ENCODE measurements around the gene POTEF. TPM values are rescaled to one million over a fixed set of nuclear protein-coding genes. Genes with fewer than 3 reads are reported as not detected.
"Not testable (repeated sequence)": the region's sequence is repeated elsewhere in the genome, so short reads cannot be mapped to it uniquely, and the experiment has no call there.

The POTEF gene
- total RNA-seq, 1 experiment from 2014 or later = not detected

DNA sequence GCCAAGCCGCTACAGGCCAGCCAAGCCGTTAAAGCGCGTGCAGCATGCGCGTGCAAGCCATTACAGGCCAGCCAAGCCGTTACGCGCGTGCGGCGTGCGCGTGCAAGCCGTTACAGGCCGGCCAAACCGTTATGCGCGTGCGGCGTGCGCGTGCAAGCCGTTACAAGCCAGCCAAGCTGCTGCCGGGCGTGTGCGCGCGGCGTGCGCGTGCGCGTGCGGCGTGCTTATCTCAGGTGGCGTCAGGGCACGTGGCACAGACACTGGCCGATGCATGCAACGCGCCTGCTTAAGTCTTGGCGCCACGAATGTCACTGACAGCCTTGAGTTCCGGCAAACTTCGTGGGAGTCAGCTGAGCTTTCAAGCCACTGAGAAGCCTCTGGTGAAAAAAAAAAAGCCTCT is 8.1 kb downstream of the POTEF start:
- H3K79me2 ChIP-seq (ENCODE audit: low read length); H2AFZ ChIP-seq (ENCODE audit: low read length); H3K27me3 ChIP-seq (ENCODE audit: low read length); H3K4me2 ChIP-seq (ENCODE audit: low read depth, low read length, poor library complexity, severe bottlenecking); H3K4me3 ChIP-seq (ENCODE audit: low read length); DNase-seq; H3K9ac ChIP-seq (ENCODE audit: low read length); H3K9me3 ChIP-seq (ENCODE audit: low read length); H3K4me1 ChIP-seq (ENCODE audit: low read length); H4K20me1 ChIP-seq (ENCODE audit: insufficient read depth, low read depth, low read length); H3K27ac ChIP-seq (ENCODE audit: low read length); H3K9me2 ChIP-seq (replicated peaks; ENCODE audit: insufficient read depth, low read length); H3K36me3 ChIP-seq (ENCODE audit: insufficient read depth, low read length): not testable (repeated sequence)

- DNase-seq = peak; percentile 87
- not testable (repeated sequence) for H3K9me3 ChIP-seq (ENCODE audit: low read length); H2AFZ ChIP-seq (ENCODE audit: low read length); H3K9ac ChIP-seq (ENCODE audit: low read length); H4K20me1 ChIP-seq (ENCODE audit: insufficient read depth, low read depth, low read length); H3K27me3 ChIP-seq (ENCODE audit: low read length); H3K9me2 ChIP-seq (replicated peaks; ENCODE audit: insufficient read depth, low read length); H3K4me3 ChIP-seq (ENCODE audit: low read length); H3K36me3 ChIP-seq (ENCODE audit: insufficient read depth, low read length); H3K79me2 ChIP-seq (ENCODE audit: low read length)
- Histone ChIP-seq H3K4me1 (ENCODE audit: low read length) (peaks cover 14% of the 10 kb centered on the region), H3K27ac (ENCODE audit: low read length) (peak overlapping the region; percentile 79), H3K4me2 (ENCODE audit: low read depth, low read length, poor library complexity, severe bottlenecking) (peak overlapping the region; percentile 40)
These were observed 26.2 kb downstream of the POTEF start for GRCh38 chr2:130102597-130103363.

DNA sequence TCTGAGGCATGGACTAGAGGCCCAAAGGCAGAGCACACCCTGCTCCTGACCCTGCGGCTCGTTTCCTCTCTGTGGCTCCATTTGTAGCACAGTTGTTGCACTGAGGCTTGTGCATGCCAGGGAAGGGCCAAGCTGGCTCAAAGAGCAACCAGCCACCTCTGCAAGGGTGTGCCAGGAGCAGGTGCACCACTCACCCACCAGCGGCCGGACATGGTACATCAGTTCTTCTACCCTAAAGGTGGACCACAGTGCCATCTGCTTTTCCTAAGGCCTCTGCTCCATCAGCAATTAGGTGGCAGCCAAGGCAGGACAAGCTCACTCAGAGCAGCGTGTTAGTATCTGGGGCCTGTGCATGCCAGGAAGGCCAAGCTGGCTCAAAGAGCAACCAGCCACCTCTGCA is 66.4 kb downstream of the POTEF start:
- not testable (repeated sequence) for H3K36me3 ChIP-seq (ENCODE audit: insufficient read depth, low read length); H3K4me1 ChIP-seq (ENCODE audit: low read length)

DNA sequence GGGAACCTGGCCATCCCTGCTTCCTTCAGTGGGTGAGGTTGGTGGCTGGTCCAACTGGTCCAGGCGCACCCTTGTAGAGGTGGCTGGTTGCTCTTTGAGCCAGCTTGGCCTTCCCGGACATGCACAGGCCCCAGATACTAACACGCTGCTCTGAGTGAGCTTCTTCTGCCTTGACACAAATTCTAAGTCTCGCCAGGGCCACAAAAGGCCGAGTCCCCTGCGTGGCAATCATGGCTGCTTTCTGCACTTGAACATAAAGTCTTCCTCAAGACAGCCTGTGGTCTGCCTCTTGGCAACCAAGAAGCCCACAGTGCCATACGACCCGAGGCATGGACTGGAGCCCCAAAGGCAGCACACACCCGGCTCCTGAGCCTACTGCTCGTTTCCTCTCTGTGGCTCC is 69.0 kb downstream of the POTEF start:
- H3K4me2 ChIP-seq (ENCODE audit: low read depth, low read length, poor library complexity, severe bottlenecking); H3K27me3 ChIP-seq (ENCODE audit: low read length); H3K79me2 ChIP-seq (ENCODE audit: low read length); H2AFZ ChIP-seq (ENCODE audit: low read length); H3K9me3 ChIP-seq (ENCODE audit: low read length); H3K4me3 ChIP-seq (ENCODE audit: low read length); H3K36me3 ChIP-seq (ENCODE audit: insufficient read depth, low read length); H4K20me1 ChIP-seq (ENCODE audit: insufficient read depth, low read depth, low read length); H3K9ac ChIP-seq (ENCODE audit: low read length); H3K4me1 ChIP-seq (ENCODE audit: low read length); H3K9me2 ChIP-seq (replicated peaks; ENCODE audit: insufficient read depth, low read length); DNase-seq; H3K27ac ChIP-seq (ENCODE audit: low read length): not testable (repeated sequence)

More for the DNA sequence above, 66.4 kb downstream of the POTEF start:
- H3K27me3 ChIP-seq (ENCODE audit: low read length); H3K4me3 ChIP-seq (ENCODE audit: low read length); H3K9me3 ChIP-seq (ENCODE audit: low read length); H4K20me1 ChIP-seq (ENCODE audit: insufficient read depth, low read depth, low read length); H3K79me2 ChIP-seq (ENCODE audit: low read length); H3K9ac ChIP-seq (ENCODE audit: low read length); H3K9me2 ChIP-seq (replicated peaks; ENCODE audit: insufficient read depth, low read length); H2AFZ ChIP-seq (ENCODE audit: low read length); H3K27ac ChIP-seq (ENCODE audit: low read length); H3K4me2 ChIP-seq (ENCODE audit: low read depth, low read length, poor library complexity, severe bottlenecking); DNase-seq: not testable (repeated sequence)

GRCh38 chr2:130056336-130056735 is 72.7 kb downstream of the POTEF start:
- not testable (repeated sequence) for H3K4me3 ChIP-seq (ENCODE audit: low read length); H3K4me1 ChIP-seq (ENCODE audit: low read length); H3K27ac ChIP-seq (ENCODE audit: low read length); H3K9ac ChIP-seq (ENCODE audit: low read length); H3K9me3 ChIP-seq (ENCODE audit: low read length); H3K27me3 ChIP-seq (ENCODE audit: low read length); H4K20me1 ChIP-seq (ENCODE audit: insufficient read depth, low read depth, low read length); H3K4me2 ChIP-seq (ENCODE audit: low read depth, low read length, poor library complexity, severe bottlenecking); H3K36me3 ChIP-seq (ENCODE audit: insufficient read depth, low read length); DNase-seq; H3K79me2 ChIP-seq (ENCODE audit: low read length); H2AFZ ChIP-seq (ENCODE audit: low read length); H3K9me2 ChIP-seq (replicated peaks; ENCODE audit: insufficient read depth, low read length)

- not testable (repeated sequence) for H3K4me1 ChIP-seq (ENCODE audit: low read length); DNase-seq; H3K9me3 ChIP-seq (ENCODE audit: low read length); H3K9me2 ChIP-seq (replicated peaks; ENCODE audit: insufficient read depth, low read length); H3K4me3 ChIP-seq (ENCODE audit: low read length); H4K20me1 ChIP-seq (ENCODE audit: insufficient read depth, low read depth, low read length); H3K36me3 ChIP-seq (ENCODE audit: insufficient read depth, low read length); H3K27ac ChIP-seq (ENCODE audit: low read length); H2AFZ ChIP-seq (ENCODE audit: low read length); H3K27me3 ChIP-seq (ENCODE audit: low read length); H3K79me2 ChIP-seq (ENCODE audit: low read length); H3K4me2 ChIP-seq (ENCODE audit: low read depth, low read length, poor library complexity, severe bottlenecking); H3K9ac ChIP-seq (ENCODE audit: low read length)
These were observed 75.7 kb downstream of the POTEF start for GRCh38 chr2:130053217-130053911.

DNA sequence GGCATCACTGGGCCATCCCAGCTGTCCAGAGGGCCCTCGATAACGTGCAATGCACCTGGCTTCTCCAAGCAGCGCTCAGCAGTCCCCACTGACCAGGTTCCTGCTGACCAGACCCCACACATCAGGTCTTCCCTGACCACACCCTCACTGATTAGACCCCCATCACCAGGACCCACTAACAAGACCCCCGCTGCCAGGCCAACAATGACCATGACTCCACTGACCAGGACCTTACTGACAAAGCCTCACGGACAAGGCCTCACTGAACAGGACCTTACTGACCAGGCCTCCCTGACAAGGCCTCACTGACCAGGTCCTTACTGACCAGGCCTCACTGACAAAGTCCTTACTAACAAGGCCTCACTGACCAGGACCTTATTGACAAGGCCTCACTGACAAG is 76.6 kb downstream of the POTEF start:
- not testable (repeated sequence) for H3K4me1 ChIP-seq (ENCODE audit: low read length); H3K27me3 ChIP-seq (ENCODE audit: low read length); DNase-seq; H3K27ac ChIP-seq (ENCODE audit: low read length); H3K9me3 ChIP-seq (ENCODE audit: low read length); H3K9me2 ChIP-seq (replicated peaks; ENCODE audit: insufficient read depth, low read length); H3K4me3 ChIP-seq (ENCODE audit: low read length); H4K20me1 ChIP-seq (ENCODE audit: insufficient read depth, low read depth, low read length); H3K36me3 ChIP-seq (ENCODE audit: insufficient read depth, low read length); H3K79me2 ChIP-seq (ENCODE audit: low read length); H3K9ac ChIP-seq (ENCODE audit: low read length); H3K4me2 ChIP-seq (ENCODE audit: low read depth, low read length, poor library complexity, severe bottlenecking); H2AFZ ChIP-seq (ENCODE audit: low read length)

DNA sequence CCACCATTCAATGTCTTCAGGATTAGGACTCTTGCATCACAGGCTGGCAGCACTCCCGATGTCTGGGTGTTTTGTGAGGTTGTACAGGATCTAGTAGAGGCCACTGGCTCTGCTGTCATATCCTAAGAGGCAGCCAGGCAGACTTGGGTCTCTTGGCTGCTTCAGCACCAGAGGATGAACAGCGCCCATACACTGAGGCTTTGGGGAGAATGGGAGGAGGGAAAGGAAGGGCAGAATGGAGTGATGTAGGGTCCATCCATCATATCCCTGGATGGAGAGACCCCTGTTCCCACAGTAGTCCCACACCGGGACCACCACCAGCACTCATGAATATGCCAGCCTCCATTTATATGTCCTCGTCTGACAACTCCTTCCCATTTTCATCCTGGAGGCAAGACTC is 80.6 kb downstream of the POTEF start:
- not testable (repeated sequence) for H2AFZ ChIP-seq (ENCODE audit: low read length); H3K4me2 ChIP-seq (ENCODE audit: low read depth, low read length, poor library complexity, severe bottlenecking); H3K79me2 ChIP-seq (ENCODE audit: low read length); H3K9me2 ChIP-seq (replicated peaks; ENCODE audit: insufficient read depth, low read length); DNase-seq; H3K4me3 ChIP-seq (ENCODE audit: low read length); H3K4me1 ChIP-seq (ENCODE audit: low read length); H3K9me3 ChIP-seq (ENCODE audit: low read length); H3K9ac ChIP-seq (ENCODE audit: low read length); H3K27me3 ChIP-seq (ENCODE audit: low read length); H3K27ac ChIP-seq (ENCODE audit: low read length); H4K20me1 ChIP-seq (ENCODE audit: insufficient read depth, low read depth, low read length); H3K36me3 ChIP-seq (ENCODE audit: insufficient read depth, low read length)
